ENCODE data around the gene TP73.

Gene TP73

GRCh38 chr1:3743826-3744225 is 91.5 kb downstream of the TP73 start:
- no peak overlapping the region for H3K4me3 ChIP-seq (ENCODE audit: low read depth, low read length)
- no peak for DNase-seq (ENCODE audit: low read depth)
- no peak for TF ChIP-seq CTCF (IDR thresholded peaks at IDR 0.05; ENCODE audit: low read depth, low read length, missing control alignments)

GRCh38 chr1:3744646-3745045 is 92.3 kb downstream of the TP73 start:
- TF ChIP-seq CTCF (IDR thresholded peaks at IDR 0.05; ENCODE audit: low read depth, low read length, missing control alignments), result no peak
- H3K4me3 ChIP-seq (ENCODE audit: low read depth, low read length), result no peak overlapping the region
- no peak for DNase-seq (ENCODE audit: low read depth)

GRCh38 chr1:3745071-3745470 is 92.8 kb downstream of the TP73 start:
- TF ChIP-seq CTCF (IDR thresholded peaks at IDR 0.05; ENCODE audit: low read depth, low read length, missing control alignments), result no peak
- H3K4me3 ChIP-seq (ENCODE audit: low read depth, low read length), result no peak overlapping the region
- no peak for DNase-seq (ENCODE audit: low read depth)

- no peak for DNase-seq (ENCODE audit: low read depth)
- H3K4me3 ChIP-seq (ENCODE audit: low read depth, low read length), result no peak overlapping the region
- TF ChIP-seq CTCF (IDR thresholded peaks at IDR 0.05; ENCODE audit: low read depth, low read length, missing control alignments), result no peak
These were observed 93.5 kb downstream of the TP73 start for GRCh38 chr1:3745590-3746381.

GRCh38 chr1:3746389-3746829 is 94.1 kb downstream of the TP73 start:
- no peak for DNase-seq (ENCODE audit: low read depth)
- peak overlapping the region; percentile 73 for H3K4me3 ChIP-seq (ENCODE audit: low read depth, low read length)
- TF ChIP-seq CTCF (IDR thresholded peaks at IDR 0.05; ENCODE audit: low read depth, low read length, missing control alignments), result no peak

- no peak for TF ChIP-seq CTCF (IDR thresholded peaks at IDR 0.05; ENCODE audit: low read depth, low read length, missing control alignments)
- H3K4me3 ChIP-seq (ENCODE audit: low read depth, low read length), result peak overlapping the region; percentile 73
- DNase-seq (ENCODE audit: low read depth), result peak; percentile 31
These were observed 94.7 kb downstream of the TP73 start for GRCh38 chr1:3746830-3747521.

Data from GM12864 (cell line).